ENCODE data around the gene SLC7A8.
"Not testable (repeated sequence)": the region's sequence is repeated elsewhere in the genome, so short reads cannot be mapped to it uniquely, and the experiment has no call there.

Gene SLC7A8

GRCh38 chr14:23114120-23114458 lies 69.4 kb downstream of the SLC7A8 start:
- DNase-seq (ENCODE audit: low read depth in 2 of 2), result no peak

DNA sequence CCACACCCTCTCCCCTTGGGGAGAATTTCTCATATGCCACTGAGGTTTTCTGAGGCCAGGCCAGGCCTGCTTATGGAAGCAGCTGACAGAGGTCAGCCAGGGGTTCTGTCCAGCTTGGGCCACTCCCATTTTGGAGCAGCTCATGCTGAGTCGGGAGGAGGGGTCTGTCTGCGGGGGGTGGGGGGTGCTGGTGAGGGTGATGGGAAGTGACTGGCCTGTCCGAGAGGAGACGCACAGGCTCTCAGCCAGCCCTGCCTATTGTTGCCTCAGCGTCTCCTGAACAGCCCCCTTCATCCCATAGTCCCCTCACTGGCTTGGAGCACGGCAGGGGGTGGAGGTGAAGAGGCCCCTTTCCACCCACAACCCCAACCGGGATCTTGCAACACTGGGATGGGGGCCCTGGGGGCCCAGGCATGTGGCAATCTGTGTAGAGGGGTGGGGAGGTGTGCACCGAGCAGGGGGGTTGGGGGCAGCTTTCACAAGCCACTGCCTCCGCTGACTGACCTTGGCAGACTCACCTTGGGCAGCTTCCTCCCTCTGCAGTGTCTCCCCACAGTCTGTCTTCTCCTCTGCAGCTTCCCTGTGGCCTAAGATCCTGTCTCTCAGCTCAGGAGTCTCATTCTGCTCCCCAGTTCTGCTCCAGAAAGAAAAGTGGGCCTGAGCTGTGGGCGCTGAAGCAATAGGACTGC lies 69.9 kb downstream of the SLC7A8 start:
- no peak for DNase-seq (ENCODE audit: low read depth in 2 of 2)

- no peak for DNase-seq (ENCODE audit: low read depth in 2 of 2)
Measured at GRCh38 chr14:23112359-23113178, 70.9 kb downstream of the SLC7A8 start.

- no peak for DNase-seq (ENCODE audit: low read depth in 2 of 2)
Measured at GRCh38 chr14:23110579-23111365, 72.7 kb downstream of the SLC7A8 start.

- DNase-seq (ENCODE audit: low read depth in 2 of 2), result no peak
Measured at GRCh38 chr14:23109769-23110168, 73.7 kb downstream of the SLC7A8 start.

DNA sequence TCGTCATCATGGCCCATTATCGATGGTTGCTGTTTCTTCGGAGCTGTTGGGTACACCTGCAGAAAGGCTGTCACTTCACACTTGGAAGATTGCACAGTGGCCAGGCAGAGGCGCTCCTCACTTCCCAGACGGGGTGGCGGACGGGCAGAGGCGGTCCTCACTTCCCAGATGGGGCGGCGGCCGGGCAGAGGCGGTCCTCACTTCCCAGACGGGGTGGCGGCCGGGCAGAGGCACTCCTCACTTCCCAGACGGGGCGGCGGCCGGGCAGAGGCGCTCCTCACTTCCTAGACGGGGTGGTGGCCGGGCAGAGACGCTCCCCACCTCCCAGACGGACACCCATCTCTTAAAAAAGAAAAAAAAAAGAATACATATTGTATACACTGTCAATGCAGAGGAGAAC lies 75.3 kb downstream of the SLC7A8 start:
- not testable (repeated sequence) for DNase-seq (ENCODE audit: low read depth in 2 of 2)

GRCh38 chr14:23107620-23108019 lies 75.8 kb downstream of the SLC7A8 start:
- not testable (repeated sequence) for DNase-seq (ENCODE audit: low read depth in 2 of 2)

DNA sequence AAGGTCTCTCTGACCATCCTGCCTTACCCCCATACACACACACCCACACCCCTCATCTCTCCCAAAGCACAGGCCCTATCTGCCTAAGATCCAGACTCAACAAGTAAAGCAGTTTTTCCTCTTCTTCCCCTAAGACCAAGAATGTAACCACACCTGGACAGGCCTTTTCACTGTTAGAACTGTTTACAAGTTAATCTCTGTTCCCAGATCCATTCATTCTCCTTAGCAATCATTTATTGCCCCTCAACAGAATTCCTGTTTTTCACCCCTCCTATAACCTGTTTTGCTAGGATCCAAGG lies 76.8 kb downstream of the SLC7A8 start:
- DNase-seq (ENCODE audit: low read depth in 2 of 2), result no peak

DNA sequence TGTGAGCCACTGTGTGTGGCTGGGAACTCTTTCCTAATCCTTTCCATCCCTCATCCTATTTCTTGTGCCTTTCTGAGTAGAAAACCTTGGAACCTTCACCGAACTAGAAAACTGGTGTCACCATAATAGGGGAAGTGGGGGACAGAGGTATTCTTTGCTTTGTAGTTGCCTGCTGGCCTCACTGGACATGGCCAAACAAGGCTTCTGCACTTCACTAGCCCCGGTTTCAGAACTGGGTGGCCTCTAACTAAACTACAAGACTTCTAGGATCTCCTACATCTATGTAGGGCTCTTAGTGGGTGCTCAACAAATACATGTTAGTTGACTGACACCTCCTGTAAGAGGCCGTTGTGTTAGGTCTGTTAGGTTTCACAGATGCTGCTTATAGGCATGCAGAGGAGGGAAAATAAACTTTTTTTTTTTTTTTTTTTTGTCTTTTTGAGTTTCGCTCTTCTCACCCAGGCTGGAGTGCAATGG lies 78.1 kb downstream of the SLC7A8 start:
- DNase-seq (ENCODE audit: low read depth in 2 of 2), result no peak

GRCh38 chr14:23104591-23105347 lies 78.7 kb downstream of the SLC7A8 start, which contains the start of gene CIROP:
Gene CIROP (minus strand): TSS chr14:23104989. CDS start chr14:23104920, 69 bp downstream.
- DNase-seq (ENCODE audit: low read depth in 2 of 2), result no peak

GRCh38 chr14:23104070-23104590 lies 79.3 kb downstream of the SLC7A8 start:
- no peak for DNase-seq (ENCODE audit: low read depth in 2 of 2)

DNA sequence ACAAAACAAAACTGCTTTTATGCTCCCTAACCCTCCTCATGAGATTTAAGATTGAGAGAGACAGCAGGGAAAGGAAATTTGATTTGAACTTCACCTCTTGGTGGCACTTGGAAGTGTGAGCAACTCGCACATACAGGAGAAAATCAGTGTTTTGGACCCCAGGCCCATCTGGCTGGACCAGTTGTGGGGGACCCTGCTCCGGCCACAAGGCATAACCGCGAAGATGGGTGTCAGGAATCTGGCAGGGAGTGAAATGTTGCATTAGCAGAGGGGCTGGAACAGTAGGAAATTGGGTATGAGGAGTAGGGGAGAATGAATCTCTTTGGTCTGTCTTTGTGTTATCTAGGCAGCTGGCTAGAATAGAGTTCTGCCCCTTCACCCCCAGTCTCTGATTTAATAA lies 79.9 kb downstream of the SLC7A8 start:
- no peak for DNase-seq (ENCODE audit: low read depth in 2 of 2)

DNA sequence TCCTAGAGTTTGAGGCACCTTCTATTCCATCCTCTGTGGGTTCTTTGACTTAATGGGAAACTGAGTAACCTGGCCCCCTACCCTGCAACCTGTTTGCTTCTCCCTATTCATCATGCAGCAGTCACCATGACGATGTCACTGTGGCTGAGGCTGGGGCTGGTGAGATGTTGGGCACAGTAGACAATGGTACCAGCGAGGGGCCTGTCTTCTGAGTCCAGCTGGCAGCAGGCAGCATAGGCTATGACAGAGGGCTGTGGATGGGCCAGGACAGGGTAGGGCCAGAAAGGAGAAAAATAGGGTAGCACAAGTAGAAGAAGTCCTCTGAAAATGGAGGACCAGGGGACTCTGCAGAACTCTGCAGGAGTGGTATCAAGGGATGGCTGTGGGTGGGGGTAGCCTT lies 80.7 kb downstream of the SLC7A8 start:
- no peak for DNase-seq (ENCODE audit: low read depth in 2 of 2)

DNA sequence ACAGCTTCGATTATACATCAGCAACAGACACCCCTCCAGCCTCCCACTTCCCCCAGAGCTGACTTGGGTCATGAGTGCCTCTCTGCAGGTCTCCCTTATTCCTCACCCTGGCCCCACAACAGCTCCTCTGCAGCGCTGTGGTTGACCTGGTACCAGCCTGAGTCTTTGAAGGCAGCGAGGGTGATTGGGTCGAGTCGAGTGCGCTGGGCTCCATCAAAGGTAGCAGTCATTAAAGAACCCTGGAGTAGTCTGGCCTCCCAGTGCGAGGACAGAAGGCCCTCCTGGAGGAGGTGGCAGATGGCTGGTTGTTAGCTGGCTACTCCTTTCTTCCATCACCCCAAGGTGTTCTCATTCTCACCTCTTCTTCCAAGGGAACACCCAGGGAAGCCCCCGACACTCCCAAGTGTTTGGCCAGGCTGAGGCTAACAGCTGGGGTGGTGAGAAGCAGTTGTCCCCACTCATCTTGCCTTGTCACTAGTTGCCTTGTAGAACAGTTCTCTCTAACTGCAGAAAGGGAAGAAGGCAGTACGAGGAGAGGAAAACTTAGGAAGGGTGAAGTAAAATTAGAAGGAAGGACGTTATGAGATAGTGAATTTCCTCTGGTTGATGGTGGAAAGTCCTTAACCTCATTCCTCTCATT lies 81.4 kb downstream of the SLC7A8 start:
- DNase-seq (ENCODE audit: low read depth in 2 of 2), result no peak

- DNase-seq (ENCODE audit: low read depth in 2 of 2), result no peak
Measured at GRCh38 chr14:23101213-23101970, 82.1 kb downstream of the SLC7A8 start.

DNA sequence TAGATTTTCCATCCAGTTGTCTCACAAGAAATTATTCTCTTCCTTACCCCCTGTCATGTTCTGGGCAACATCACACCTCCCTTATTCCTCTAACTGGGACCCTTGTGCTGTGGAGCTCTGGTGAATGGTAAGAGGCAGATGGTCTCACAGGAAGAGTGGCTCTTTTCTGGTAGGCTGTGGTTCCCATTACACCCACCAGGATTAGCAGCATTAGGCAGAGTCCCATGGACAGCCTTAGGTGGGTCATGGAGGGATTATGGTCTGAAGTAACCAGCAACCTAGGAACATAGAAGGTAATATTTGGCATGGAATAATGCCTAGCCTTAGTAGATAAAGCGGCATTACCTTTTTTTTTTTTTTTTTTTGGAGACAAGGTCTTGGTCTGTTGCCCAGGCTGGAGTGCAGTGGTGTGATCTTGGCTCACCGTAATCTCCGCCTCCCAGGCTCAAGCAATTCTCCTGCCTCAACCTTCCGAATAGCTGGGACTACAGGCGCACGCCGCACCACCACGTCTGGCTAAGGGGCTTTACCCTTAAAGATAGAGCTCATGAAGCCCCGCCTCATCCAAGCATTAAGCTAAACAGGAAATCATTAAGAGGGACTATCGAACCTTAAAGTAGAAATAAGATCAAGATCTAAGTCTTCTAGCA lies 84.1 kb downstream of the SLC7A8 start:
- DNase-seq (ENCODE audit: low read depth in 2 of 2), result no peak

DNA sequence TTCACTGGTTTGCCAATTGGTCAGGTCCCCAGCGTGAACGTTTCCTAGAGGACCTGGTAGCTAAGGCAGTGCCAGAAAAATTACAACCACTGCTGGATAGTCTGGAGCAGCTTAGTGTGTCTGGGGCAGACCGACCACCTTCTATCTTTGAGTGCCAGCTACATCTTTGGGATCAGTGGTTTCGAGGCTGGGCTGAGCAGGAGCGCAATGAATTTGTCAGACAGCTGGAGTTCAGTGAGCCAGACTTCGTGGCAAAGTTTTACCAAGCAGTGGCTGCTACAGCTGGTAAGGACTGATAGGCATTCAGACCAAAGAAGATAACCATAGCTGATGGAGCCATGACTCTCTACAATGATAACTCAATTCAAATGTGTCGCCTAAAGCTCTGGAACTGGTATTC lies 85.7 kb downstream of the SLC7A8 start:
- no peak for DNase-seq (ENCODE audit: low read depth in 2 of 2)

DNA sequence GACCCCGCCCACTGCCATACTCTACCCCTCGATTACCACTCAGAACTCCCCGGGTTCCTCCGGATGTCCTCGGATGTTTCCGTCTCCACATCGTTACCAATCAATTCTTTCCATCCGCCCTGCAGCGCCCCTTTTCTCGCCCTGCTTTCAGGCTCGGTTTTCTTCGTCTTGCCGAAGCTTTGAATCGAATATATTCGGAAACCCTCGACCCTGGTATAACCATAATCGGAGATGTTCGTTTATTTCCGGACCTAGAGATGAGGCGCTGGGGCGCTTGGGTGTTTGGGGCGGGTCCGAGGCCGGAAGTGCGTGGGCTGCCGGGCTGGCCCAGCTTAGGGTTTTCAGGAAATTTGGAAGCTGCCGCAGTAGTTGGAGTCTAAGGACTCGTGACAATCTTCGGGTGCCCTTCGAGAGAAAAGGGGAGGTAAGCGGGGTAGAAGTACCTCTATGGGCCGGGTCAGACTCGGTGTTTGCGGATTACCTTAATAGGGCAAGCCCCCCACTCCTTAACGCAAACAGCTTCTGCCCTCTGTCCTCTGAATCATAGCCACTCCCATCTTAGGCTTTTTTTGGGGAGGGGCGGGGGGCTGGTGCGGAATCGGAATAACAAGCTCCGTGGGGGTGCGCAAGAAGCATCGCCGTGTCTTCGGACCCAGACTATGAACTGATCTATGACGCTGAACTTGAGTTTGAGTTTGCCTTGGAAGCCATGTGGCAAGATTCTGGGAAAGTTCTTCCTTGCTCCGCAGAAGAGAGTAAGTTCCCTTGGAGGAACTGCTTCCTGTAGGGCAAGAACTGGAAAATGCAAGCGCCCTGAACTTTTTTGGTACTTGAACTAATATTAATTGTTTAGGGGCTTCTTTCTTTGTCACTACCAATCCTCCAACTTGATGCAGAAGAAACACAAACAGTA lies 88.0 kb downstream of the SLC7A8 start, which contains the start of gene C14orf119:
C14orf119 (plus strand) TSS at position 310 of the 913 bp plus-strand sequence. CDS start 2,154 bp downstream, outside the sequence.
- DNase-seq (ENCODE audit: low read depth in 2 of 2), result peak; percentile 99 to 100
